Adrenal gland (tissue), 5 donors: ENCODE measurements around the gene ATM.

Source experiments
- POLR2A ChIP-seq, 2 donors: fragments of 450-650 bp; IDR thresholded peaks; one replicate each; pipeline ENCODE4 v1.6.1; 2017; ENCODE audit warnings: antibody characterized with exemption in 2 of 2, mild to moderate bottlenecking in 2 of 2, moderate library complexity in 1 of 2
- TF ChIP-seq, protein P1 (sequence below), 6 experiments: fragments of 450-650 bp in 4 of 6; fragments of 200-600 bp in 2 of 6; sonication (generic) in 1 of 6; IDR thresholded peaks; 1 replicate in 5 of 6; 2 replicates in 1 of 6; pipeline versions ENCODE4 v1.5.1 to v1.8.0; 2016 to 2021; ENCODE audit warnings: antibody characterized with exemption in 6 of 6, mild to moderate bottlenecking in 2 of 6, moderate library complexity in 1 of 6
- donor health status: DM: no; HTN: no; CAD: no.

DNA sequence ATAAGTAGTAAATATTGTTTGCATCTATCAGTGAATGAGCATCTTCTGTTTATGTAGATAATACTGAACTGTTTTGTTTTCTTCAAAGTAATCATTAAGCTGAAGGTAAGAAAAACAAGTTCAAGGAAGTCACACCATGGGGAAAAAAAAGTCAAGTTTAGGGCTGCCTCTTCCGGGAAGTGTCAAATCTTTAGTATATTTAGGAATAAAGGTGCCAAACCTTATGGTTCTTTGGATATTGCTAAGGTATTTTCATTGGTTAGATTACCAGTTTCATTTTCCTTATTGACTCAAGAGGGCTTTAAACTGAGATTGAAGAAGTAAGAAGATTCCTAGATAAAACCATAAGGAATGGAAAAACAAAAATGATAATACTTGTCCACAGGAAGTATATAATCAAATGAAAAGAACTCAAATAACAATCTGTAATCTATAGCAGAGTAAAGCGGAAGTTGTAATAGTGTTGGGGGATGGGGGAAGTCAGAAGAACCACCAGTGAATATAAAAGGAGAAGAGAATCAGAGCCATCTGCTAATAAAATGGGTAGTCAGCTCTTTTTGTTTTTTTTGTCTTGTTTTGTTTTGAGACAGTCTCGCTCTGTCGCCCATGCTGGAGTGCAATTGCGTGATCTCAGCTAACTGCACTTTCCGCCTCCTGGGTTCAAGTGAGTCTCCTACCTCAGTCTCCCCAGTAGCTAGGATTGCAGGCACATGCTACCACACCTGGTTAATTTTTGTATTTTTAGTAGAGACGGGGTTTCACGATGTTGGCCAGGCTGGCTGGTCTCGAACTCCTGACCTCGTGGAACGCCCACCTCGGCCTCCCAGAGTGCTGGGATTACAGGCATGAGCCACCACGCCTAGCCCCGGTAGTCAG, 2.3 kb downstream of the ATM start:
- TF ChIP-seq, protein P1, sequence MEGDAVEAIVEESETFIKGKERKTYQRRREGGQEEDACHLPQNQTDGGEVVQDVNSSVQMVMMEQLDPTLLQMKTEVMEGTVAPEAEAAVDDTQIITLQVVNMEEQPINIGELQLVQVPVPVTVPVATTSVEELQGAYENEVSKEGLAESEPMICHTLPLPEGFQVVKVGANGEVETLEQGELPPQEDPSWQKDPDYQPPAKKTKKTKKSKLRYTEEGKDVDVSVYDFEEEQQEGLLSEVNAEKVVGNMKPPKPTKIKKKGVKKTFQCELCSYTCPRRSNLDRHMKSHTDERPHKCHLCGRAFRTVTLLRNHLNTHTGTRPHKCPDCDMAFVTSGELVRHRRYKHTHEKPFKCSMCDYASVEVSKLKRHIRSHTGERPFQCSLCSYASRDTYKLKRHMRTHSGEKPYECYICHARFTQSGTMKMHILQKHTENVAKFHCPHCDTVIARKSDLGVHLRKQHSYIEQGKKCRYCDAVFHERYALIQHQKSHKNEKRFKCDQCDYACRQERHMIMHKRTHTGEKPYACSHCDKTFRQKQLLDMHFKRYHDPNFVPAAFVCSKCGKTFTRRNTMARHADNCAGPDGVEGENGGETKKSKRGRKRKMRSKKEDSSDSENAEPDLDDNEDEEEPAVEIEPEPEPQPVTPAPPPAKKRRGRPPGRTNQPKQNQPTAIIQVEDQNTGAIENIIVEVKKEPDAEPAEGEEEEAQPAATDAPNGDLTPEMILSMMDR (IDR thresholded peaks at IDR 0.05), result no peak
- no peak for TF ChIP-seq POLR2A (IDR thresholded peaks at IDR 0.05)
